GM12878 (cell line): ENCODE data around the gene FBXL7. TPM values are rescaled to one million over a fixed set of nuclear protein-coding genes. Genes with fewer than 3 reads are reported as not detected.

ENCODE experiments used
- CHD4 ChIP-seq: fragments of 200-600 bp; sonication (generic); IDR thresholded peaks from 2 replicates; pipeline ENCODE4 v1.6.1; 2016; ENCODE audit warnings: mild to moderate bottlenecking
- EED ChIP-seq: sonication (generic); IDR thresholded peaks from 2 replicates; pipeline ENCODE4 v1.6.1; 2016; ENCODE audit warnings: antibody characterized with exemption, low read depth
- NFYA ChIP-seq: IDR thresholded peaks from 2 replicates; pipeline ENCODE4 v1.6.1; 2011; ENCODE audit warnings: low read depth, mild to moderate bottlenecking, low read length, improper control_type of control experiment, borderline replicate concordance
- NR2C1 ChIP-seq: fragments of 450-650 bp; IDR thresholded peaks from 2 replicates; pipeline ENCODE4 v1.6.1; 2017; ENCODE audit warnings: antibody characterized with exemption, mild to moderate bottlenecking, moderate library complexity
- PML ChIP-seq: IDR thresholded peaks from 2 replicates; pipeline ENCODE4 v1.6.1; 2012; ENCODE audit warnings: low read length, inconsistent platforms
- SMARCA5 ChIP-seq: fragments of 450-650 bp; IDR thresholded peaks from 2 replicates; pipeline ENCODE4 v1.6.1; 2017; ENCODE audit warnings: mild to moderate bottlenecking
- ZNF217 ChIP-seq: fragments of 450-650 bp; IDR thresholded peaks from 2 replicates; pipeline ENCODE4 v1.6.1; 2017; ENCODE audit warnings: antibody characterized with exemption, mild to moderate bottlenecking
- polyA plus RNA-seq, 11 experiments: library from polyadenylated mRNA; depleted of rRNA in 4 of 11; unstranded in 6 of 11; stranded (reverse) in 5 of 11; fragments of >200 nt; fragmentation: Nextera tagmentation in 4 of 11; fragmentation: Illumina TruSeq in 1 of 11; extraction: Ambion mirVana in 4 of 11; extraction: Trizol in 1 of 11; gene quantifications; 1 replicate in 1 of 11; 2 replicates in 10 of 11; pipeline versions ENCODE4 v1.2.1 to v1.2.3, GENCODE V29; 2011 to 2016; ENCODE audit warnings: inconsistent platforms in 2 of 11, missing spikeins in 2 of 11, low read depth in 1 of 11
- total RNA-seq, 4 experiments: library from RNA; depleted of rRNA in 3 of 4; stranded (reverse); fragments of >200 nt in 3 of 4; fragmentation: Illumina TruSeq in 1 of 4; extraction: Trizol in 1 of 4; gene quantifications; 2 replicates each; pipeline versions ENCODE4 v1.2.1 to v1.2.3, GENCODE V29; 2013 to 2021
- TF ChIP-seq, protein P1 (sequence below): IDR thresholded peaks from 2 replicates; pipeline ENCODE4 v1.6.1; 2011; ENCODE audit warnings: mild to moderate bottlenecking, low read depth, low read length, moderate library complexity; ENCODE audit not compliant: insufficient replicate concordance
- TF ChIP-seq, protein P2 (sequence below): IDR thresholded peaks from 2 replicates; pipeline ENCODE4 v1.6.1; 2011; ENCODE audit warnings: low read depth, mild to moderate bottlenecking, low read length, moderate library complexity, borderline replicate concordance; ENCODE audit errors: extremely low read depth
- TF ChIP-seq, protein P3 (sequence below): IDR thresholded peaks from 2 replicates; pipeline ENCODE4 v1.6.1; 2012; ENCODE audit warnings: improper control_type of control experiment, low read depth, low read length; ENCODE audit not compliant: insufficient replicate concordance

Gene FBXL7
- total and polyA plus RNA-seq, 10 of the 15 experiments (the other 5 are each of a cell fraction or from before 2014, with no cell fraction given), result 0.03 to 0.44 (median 0.16) TPM

DNA sequence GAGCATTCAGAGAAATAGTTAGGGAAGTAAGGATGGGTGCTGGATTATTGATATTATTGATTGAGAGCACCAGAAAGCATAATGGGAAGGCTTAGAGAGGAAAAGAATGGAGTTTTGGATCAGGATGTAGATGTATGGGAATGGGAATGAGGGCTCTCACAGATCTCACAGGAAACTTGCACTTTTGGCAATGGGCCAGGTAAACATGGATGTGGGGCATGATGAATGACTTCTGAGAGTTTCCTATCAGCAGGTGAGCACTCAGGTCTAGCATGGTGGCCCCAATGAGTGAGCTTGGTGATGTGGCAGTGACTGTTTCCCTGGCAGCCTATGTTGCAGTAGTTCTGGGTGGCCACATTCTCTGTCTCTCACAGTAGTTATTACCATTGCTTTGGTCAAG lies 283.8 kb downstream of the FBXL7 start (continued):
- TF ChIP-seq, protein P1, sequence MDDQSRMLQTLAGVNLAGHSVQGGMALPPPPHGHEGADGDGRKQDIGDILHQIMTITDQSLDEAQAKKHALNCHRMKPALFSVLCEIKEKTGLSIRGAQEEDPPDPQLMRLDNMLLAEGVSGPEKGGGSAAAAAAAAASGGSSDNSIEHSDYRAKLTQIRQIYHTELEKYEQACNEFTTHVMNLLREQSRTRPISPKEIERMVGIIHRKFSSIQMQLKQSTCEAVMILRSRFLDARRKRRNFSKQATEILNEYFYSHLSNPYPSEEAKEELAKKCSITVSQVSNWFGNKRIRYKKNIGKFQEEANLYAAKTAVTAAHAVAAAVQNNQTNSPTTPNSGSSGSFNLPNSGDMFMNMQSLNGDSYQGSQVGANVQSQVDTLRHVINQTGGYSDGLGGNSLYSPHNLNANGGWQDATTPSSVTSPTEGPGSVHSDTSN, result no peak
- TF ChIP-seq, protein P2, sequence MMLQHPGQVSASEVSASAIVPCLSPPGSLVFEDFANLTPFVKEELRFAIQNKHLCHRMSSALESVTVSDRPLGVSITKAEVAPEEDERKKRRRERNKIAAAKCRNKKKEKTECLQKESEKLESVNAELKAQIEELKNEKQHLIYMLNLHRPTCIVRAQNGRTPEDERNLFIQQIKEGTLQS, result no peak
- TF ChIP-seq NFYA, result no peak
- no peak for TF ChIP-seq ZNF217
- no peak for TF ChIP-seq CHD4
- TF ChIP-seq EED, result no peak
- no peak for TF ChIP-seq PML
- no peak for TF ChIP-seq SMARCA5
- TF ChIP-seq, protein P3, sequence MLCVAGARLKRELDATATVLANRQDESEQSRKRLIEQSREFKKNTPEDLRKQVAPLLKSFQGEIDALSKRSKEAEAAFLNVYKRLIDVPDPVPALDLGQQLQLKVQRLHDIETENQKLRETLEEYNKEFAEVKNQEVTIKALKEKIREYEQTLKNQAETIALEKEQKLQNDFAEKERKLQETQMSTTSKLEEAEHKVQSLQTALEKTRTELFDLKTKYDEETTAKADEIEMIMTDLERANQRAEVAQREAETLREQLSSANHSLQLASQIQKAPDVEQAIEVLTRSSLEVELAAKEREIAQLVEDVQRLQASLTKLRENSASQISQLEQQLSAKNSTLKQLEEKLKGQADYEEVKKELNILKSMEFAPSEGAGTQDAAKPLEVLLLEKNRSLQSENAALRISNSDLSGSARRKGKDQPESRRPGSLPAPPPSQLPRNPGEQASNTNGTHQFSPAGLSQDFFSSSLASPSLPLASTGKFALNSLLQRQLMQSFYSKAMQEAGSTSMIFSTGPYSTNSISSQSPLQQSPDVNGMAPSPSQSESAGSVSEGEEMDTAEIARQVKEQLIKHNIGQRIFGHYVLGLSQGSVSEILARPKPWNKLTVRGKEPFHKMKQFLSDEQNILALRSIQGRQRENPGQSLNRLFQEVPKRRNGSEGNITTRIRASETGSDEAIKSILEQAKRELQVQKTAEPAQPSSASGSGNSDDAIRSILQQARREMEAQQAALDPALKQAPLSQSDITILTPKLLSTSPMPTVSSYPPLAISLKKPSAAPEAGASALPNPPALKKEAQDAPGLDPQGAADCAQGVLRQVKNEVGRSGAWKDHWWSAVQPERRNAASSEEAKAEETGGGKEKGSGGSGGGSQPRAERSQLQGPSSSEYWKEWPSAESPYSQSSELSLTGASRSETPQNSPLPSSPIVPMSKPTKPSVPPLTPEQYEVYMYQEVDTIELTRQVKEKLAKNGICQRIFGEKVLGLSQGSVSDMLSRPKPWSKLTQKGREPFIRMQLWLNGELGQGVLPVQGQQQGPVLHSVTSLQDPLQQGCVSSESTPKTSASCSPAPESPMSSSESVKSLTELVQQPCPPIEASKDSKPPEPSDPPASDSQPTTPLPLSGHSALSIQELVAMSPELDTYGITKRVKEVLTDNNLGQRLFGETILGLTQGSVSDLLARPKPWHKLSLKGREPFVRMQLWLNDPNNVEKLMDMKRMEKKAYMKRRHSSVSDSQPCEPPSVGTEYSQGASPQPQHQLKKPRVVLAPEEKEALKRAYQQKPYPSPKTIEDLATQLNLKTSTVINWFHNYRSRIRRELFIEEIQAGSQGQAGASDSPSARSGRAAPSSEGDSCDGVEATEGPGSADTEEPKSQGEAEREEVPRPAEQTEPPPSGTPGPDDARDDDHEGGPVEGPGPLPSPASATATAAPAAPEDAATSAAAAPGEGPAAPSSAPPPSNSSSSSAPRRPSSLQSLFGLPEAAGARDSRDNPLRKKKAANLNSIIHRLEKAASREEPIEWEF, result no peak
- no peak for TF ChIP-seq NR2C1
